AG09319 (cell line): ENCODE measurements around the gene TFB1M.
"Not testable (repeated sequence)": the region's sequence is repeated elsewhere in the genome, so short reads cannot be mapped to it uniquely, and the experiment has no call there.

Source experiments
- DNase-seq: peaks from one replicate; pipeline ENCODE4 v3.0.0-alpha.2; 2010; ENCODE audit warnings: low read depth; ENCODE audit errors: extremely low read depth
- CTCF ChIP-seq: IDR thresholded peaks from 2 replicates; pipeline ENCODE4 v1.5.1; 2011; ENCODE audit warnings: low read depth, mild to moderate bottlenecking, inconsistent platforms, low read length, moderate library complexity

The TFB1M gene

GRCh38 chr6:155268088-155268867 is 46.0 kb downstream of the TFB1M start:
- peak; percentile 46 for TF ChIP-seq CTCF
- DNase-seq = not testable (repeated sequence)

- DNase-seq = no peak
- TF ChIP-seq CTCF = no peak
Measured at GRCh38 chr6:155267411-155267810, 46.9 kb downstream of the TFB1M start.

- no peak for DNase-seq
- no peak; the same call in none of the 2 replicates for TF ChIP-seq CTCF
Measured at GRCh38 chr6:155265843-155266535, 48.3 kb downstream of the TFB1M start.

GRCh38 chr6:155264693-155265320 is 49.5 kb downstream of the TFB1M start:
- DNase-seq = no peak

GRCh38 chr6:155263373-155264063 is 50.8 kb downstream of the TFB1M start, which contains the start of gene CLDN20:
CLDN20 (plus strand) TSS chr6:155264013; CDS start chr6:155275720, 11,707 bp downstream.
- TF ChIP-seq CTCF = no peak
- no peak for DNase-seq

More at GRCh38 chr6:155264693-155265320, 49.5 kb downstream of the TFB1M start:
- TF ChIP-seq CTCF = no peak

- TF ChIP-seq CTCF = no peak
Measured at GRCh38 chr6:155262655-155263054, 51.6 kb downstream of the TFB1M start.

More at GRCh38 chr6:155262655-155263054, 51.6 kb downstream of the TFB1M start:
- no peak for DNase-seq
